Activated CD8-positive, alpha-beta memory T cell treated with anti-CD3 and anti-CD28 coated beads, Interleukin-2, amount 50 U/mL, for 48 hours (primary cell): Measurements from ENCODE around the gene PRSS12.

Experiments used
- DNase-seq: peaks from one replicate; pipeline ENCODE4 v3.0.0-alpha.2; 2020

Gene PRSS12

DNA sequence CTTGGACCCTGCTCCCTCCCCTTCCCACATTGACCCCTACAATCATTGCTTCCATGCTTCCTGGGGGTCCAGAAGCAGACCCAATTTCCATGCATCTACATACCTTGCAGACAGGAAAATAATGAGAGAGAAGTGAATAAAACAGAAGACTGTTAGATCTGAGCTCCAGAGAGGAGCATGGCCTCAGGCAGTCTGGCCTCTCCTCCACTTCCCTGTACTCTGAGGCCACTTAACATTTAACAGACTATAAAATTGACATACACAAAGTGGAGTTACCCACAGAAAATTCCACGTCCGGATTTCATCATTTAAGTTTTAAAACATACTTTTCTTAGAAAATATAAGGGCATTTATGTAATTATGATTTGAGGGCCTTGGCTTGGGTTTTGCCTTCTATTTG is 2.1 kb upstream of the PRSS12 start:
- DNase-seq: no peak

DNA sequence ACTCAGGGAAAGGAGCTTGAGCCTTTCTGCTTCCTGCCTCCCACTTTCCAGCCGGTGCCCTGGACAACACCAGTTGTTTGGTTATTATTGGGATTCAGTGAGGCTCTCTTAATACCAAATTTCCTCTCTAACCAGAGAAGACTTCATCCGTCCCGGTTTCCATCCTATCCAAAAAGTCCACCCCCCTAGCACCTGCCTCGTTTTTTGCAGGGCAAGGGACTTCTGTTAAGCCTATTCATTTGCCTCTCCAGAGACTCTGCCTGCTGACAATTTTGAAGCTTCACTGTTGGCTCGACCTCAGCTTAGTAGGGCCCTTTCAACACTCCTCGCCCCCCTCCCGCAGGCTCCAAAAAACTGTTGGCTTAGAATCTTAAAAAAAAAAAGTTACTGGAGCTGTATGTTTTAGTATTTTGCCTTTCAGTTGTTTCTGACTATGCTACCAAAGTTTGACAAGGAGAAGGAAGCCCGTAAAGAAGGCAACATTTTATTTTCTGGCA is 779 bp upstream of the PRSS12 start:
- DNase-seq: no peak

- DNase-seq: peak; percentile 53
These were observed 664 bp downstream of the PRSS12 start for GRCh38 chr4:118351851-118352827.

DNA sequence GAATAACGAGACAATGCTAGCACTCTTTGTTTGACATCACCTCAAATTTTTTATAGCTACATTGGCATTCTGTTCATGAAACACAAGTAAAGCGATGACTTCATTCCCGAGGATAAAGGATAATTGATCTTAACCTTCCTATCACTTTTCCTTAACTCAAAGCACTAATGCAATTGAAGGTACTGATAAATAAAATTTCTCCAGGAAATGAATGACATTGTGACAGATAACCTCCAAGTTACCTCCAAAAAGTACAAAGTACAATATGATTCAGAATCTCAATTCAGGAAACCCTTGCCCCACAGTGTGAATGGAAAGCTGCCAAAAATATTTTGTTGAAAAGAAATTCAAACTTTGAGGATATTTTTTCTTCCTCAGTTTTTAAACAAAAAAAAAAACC is 1.8 kb downstream of the PRSS12 start:
- DNase-seq: no peak

DNA sequence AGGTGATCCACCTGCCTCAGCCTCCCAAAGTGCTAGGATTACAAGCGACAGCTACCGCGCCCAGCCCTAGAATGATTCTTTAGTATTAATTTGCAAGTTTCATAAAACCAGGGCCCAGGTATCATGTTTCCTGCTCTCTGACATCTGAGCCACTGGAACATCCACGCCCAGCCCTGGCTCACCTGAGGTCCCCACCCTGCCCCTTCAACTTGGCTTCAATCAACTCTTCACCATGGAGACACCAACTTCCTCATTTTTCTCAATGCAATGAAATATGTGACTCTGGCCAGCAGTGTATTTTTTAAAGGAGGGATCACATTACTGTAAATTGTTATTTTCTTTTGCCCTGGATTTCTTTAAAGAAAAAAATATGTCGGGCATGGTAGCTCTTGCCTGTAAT is 3.9 kb downstream of the PRSS12 start:
- DNase-seq: no peak

DNA sequence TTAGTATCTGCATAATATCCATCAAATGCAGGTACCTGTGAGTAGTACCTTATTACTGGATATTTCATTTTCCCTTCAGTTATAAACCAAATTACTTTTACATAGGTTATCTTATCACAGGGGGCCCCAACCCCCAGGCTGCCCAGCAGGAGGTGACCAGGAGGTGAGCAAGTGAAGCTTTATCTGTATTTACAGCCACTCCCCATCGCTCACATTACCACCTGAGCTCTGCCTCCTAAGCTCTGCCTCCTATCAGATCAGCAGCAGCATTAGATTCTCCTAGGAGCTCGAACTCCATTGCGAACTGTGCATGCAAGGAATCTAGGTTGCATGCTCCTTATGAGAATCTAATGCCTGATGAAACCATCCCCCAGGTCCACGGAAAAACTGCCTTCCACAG is 6.3 kb downstream of the PRSS12 start:
- DNase-seq: no peak

DNA sequence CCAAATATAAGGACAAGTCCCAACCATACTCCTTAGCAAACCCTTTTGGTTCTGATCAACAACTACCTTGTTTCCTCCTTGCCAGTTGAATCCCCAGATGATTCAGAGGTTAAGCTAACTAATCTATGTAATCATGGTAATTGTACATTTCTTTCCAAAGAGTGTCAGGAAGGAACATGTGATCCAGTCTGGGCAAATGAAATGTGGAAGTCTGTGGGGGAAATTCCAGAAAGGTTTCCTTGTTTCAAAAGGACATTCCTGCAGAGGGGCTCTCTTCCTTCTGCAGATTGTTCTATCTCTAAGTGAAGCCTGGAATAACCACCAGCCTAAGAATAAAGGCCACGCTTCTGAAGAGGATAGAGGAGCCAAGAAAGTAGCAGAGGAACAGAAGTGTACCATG is 7.0 kb downstream of the PRSS12 start:
- no peak for DNase-seq

- DNase-seq: no peak
These were observed 8.0 kb downstream of the PRSS12 start for GRCh38 chr4:118344801-118345200.

DNA sequence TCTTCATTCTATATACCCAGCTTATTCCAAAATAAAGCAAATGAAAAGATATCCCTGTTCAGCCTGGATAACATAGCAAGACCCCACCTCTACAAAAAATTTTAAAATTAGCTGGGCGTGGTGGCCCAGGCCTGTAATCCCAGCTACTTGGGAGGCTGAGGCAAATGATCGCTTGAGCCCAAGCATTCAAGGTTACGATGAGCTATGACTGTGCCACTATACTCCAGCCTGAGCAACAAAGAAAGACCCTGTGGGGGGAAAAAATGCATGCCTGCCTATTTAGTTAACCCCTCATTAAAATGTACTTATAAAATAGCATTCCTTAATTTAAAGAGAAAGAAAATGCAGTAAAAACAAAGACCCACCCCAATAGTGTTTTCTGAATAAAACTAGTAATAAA is 9.3 kb downstream of the PRSS12 start:
- DNase-seq: no peak

DNA sequence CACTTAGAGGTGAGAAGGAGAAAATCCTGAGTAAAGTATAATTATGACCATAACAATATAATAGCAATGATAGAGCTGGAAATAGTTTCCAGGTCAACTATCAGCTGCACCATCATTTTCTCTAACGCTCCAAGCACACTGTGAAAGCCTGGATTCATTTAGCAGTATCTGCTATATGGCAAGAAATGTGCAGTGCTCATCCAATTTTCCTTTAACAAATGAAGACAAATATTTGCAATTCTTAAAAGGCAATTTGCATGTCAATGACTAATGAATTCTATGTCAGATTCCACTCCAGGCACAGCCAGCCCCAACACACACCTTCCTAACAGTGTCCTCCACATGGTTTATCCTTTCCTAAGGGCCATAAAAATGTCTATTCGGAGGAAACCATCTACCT is 12.7 kb downstream of the PRSS12 start:
- DNase-seq: no peak

DNA sequence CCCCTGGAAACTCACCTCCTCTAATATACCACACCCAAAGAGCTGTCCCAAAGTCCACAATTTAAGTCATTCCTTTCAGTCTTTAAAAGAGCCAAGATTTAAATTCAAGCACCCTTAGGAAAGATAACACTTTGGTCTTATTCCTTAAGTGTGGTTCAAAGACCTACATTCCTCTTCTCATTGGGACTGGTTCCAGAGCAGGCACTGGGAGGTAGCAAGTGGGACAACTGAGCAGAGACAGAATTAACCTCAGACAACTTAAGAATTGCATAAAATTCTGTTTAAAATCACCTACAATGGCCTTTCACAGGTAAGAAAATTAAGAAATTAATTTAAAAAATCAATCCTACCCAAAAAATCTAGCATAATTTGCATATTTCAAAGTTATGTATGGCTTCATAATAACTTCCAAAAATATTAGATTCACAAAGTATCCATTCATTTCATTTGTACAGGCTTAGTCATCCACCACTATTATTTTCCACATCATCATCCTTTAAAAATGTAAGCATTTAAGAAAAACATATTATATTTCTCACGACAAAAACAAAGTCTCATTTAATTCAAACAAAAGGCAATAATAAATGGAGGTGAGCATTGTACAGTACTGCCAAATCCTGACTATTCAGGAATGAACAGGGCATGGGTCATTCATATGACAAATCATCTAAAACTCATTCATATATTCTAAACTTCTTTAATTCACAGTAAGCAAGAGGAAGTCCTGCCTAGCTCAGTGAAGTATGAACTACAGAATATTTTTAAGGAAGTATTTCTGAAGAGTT is 13.6 kb downstream of the PRSS12 start:
- no peak for DNase-seq

- DNase-seq: no peak
These were observed 14.3 kb downstream of the PRSS12 start for GRCh38 chr4:118338518-118338917.

GRCh38 chr4:118337954-118338353 is 14.8 kb downstream of the PRSS12 start:
- no peak for DNase-seq

GRCh38 chr4:118335774-118336173 is 17.0 kb downstream of the PRSS12 start:
- DNase-seq: no peak

DNA sequence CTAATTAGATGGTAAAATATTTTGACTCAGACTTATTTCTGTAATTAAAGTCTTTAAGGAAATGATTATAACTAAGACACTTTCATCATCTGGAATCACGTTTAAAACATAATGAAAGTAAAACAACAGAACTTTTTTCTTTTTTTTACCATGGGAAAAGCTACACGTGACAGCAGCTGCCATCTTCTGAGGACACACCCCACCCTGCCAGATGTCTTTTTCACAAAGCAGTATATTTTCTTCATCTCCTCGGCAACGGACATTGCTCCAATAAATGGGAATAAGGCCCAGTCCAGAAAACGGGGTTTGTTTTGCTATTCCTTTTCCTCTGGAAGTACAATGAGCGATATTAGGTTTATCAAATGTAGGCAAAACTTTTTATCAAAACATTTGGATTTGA is 17.5 kb downstream of the PRSS12 start:
- no peak for DNase-seq

DNA sequence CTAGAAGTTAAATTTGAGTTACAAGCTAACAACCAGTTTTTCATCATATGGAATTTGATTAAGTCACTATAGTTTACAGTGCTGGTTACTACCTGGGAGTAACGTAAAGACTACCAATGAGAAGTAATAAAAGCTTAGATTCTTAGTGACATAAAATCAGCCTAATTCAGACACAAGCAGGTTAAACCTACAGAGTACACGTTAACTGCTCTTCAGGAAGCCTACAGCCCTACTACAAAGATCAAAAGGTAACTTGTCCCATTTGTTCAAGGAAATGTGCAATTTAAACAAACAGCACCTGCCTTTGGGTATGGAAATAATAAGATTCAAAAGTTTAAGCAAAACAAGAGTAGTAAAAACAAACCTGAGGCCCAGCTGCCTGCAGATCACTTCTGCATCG is 21.5 kb downstream of the PRSS12 start:
- DNase-seq: no peak

DNA sequence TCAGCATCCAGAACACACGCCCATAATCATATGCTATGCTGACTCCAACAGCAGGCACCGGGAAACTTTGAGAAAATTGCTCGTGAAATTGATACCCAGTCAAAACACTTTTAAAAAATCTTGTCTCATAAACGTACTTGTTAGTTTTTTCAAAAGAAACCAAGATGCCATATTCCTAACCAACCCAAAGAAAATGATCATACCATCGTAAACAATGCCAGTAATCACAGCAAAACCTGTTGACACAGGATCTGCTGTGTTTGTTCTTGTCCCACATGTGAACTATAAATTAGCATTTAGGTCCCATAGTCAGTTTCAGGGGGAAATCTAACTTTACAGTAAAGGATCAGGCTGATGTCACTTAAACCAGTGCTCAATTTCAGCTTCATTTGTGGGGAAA is 23.0 kb downstream of the PRSS12 start:
- DNase-seq: no peak

DNA sequence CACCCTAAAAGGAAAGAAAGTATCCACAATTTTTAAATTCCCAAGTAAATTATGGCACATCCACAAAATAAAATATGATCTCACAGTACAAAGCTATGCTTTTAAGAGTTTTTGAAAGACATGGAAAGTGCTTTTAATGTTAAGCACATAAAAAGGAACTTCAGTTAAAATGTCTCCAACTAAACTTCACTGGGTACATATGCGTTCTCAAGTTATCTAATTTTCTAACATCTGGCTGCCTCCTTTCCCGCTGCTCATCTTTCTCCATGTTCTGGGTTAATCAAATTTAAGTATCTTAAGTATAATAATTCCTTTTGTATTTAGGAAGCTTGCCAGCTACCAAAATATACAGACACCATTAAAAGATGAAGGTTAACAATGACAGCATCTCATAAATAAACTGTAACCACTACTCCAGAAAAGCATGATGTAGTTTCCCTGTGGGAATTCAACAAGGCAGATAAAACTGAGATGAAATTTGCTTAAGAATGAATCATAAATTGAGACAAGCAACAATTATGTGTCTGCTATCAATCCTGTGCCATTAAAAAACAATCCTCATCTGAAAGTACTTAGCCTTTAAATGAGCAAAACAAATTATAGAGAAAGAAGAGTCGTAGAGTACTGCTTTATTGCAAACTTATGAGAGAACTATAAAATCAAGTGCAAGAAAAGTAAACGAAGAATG is 25.1 kb downstream of the PRSS12 start:
- no peak for DNase-seq

DNA sequence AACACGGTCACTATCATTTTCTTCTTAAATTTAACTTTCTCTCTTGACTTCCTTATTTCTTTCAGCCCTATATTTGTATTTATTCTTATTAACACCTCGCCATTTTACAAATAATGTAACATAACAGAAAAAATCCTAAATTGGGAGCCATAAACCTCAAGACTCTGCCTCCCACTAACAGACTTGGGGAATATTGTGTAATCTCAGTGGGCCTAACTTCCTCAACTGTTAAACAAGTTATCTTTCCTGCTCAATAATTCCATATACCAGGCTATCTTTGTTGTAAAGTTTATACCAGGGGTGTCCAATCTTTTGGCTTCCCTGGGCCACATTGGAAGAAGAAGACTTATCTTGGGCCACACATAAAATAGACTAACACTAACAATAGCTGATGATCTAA is 26.2 kb downstream of the PRSS12 start:
- DNase-seq: no peak

DNA sequence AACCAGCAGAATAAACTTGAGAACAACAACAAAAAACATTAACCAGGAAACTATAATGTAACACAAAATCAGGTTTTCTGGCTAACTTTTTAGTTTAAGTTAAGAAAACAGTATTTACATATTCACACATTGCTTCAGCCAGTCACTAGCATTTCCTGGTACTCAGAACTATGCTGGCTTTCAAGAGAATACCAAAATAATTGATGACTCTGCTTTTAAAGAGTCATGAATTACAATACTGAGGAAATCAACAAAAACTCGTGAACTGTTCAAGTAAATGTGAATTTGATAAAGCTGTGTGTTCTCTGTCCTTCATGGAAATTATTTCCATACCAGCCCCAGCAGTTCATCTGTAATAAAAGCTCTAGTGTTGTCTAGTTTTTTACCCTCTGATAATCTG is 27.4 kb downstream of the PRSS12 start:
- no peak for DNase-seq

DNA sequence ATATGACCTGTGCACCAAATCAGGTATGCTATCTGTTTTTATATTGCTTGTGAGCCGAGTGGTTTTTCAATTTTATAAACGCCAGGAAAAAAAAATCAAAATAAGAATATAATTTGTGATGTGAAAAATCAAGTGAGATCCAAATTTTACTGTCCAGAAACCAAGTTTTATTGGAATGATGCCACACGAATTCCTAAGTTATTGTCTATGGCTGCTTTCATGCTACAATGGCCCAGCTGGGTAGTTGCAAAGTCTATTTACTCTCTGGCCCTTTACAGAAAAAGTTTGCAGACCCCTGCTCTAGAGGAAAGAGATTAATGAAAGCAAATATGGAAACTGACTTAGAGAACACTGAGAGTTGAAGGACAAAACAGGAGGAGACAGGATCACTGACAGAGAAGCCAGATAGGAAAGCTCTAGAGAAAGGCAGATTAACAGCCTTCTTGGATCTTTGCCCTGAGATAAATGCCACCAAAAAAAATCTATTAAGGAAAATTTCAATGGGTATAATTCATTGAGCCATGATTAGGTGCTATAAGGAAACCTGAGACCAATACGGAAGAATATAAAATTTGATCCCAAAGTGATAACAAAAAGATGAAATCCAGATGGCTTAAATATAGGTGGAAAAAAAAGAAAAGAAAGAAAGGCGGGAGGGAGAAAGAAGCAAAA is 29.8 kb downstream of the PRSS12 start:
- DNase-seq: no peak

- DNase-seq: no peak
These were observed 33.9 kb downstream of the PRSS12 start for GRCh38 chr4:118318931-118319330.

DNA sequence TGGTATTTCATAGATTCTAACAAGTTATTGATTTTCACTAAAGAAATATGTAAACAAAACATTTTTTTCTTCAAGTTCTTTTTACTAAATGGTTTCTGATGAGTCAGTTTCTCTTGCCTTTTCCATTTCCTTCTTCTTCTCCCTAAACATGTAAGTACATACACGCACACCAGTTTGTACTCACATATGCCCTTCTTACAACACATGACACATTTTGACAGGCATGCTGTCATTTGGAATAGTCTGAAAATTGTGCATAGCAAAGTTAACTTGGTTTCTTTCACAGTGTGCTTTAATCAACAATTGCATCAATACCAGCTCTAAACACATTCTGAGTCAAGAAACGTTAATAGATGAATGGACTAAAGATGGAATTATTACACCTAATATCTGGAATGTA is 35.1 kb downstream of the PRSS12 start:
- DNase-seq: no peak
